ENCODE data around the gene HS3ST2.
"Not testable (repeated sequence)": the region's sequence is repeated elsewhere in the genome, so short reads cannot be mapped to it uniquely, and the experiment has no call there.

The HS3ST2 gene

GRCh38 chr16:22885951-22886350, 72.0 kb downstream of the HS3ST2 start:
- DNase-seq = no peak

- no peak for DNase-seq
These were observed 73.0 kb downstream of the HS3ST2 start for GRCh38 chr16:22886927-22887326.

- no peak for DNase-seq
These were observed 73.5 kb downstream of the HS3ST2 start for GRCh38 chr16:22887445-22887844.

- no peak for DNase-seq
These were observed 74.8 kb downstream of the HS3ST2 start for GRCh38 chr16:22888791-22889190.

GRCh38 chr16:22890976-22891375, 77.0 kb downstream of the HS3ST2 start:
- DNase-seq = no peak

GRCh38 chr16:22897184-22897583, 83.2 kb downstream of the HS3ST2 start:
- DNase-seq = no peak

GRCh38 chr16:22898131-22898530, 84.2 kb downstream of the HS3ST2 start:
- no peak for DNase-seq

- DNase-seq = peak; percentile 72
These were observed 84.9 kb downstream of the HS3ST2 start for GRCh38 chr16:22898874-22899348.

GRCh38 chr16:22899567-22899966, 85.6 kb downstream of the HS3ST2 start:
- not testable (repeated sequence) for DNase-seq

- DNase-seq = no peak
These were observed 86.9 kb downstream of the HS3ST2 start for GRCh38 chr16:22900863-22901262.

GRCh38 chr16:22901563-22901962, 87.6 kb downstream of the HS3ST2 start:
- no peak for DNase-seq

GRCh38 chr16:22903716-22904115, 89.8 kb downstream of the HS3ST2 start:
- DNase-seq = no peak

GRCh38 chr16:22912654-22913053, 98.7 kb downstream of the HS3ST2 start:
- DNase-seq = no peak

- DNase-seq = no peak
These were observed 101.0 kb downstream of the HS3ST2 start for GRCh38 chr16:22915003-22915402.

GRCh38 chr16:22923491-22923890, 109.5 kb downstream of the HS3ST2 start:
- no peak for DNase-seq

GRCh38 chr16:22924492-22924891, 110.5 kb downstream of the HS3ST2 start:
- no peak for DNase-seq

- no peak for DNase-seq
These were observed 112.3 kb downstream of the HS3ST2 start for GRCh38 chr16:22926105-22926751.

GRCh38 chr16:22927306-22927705, 113.3 kb downstream of the HS3ST2 start:
- DNase-seq = no peak

- DNase-seq = no peak
These were observed 115.0 kb downstream of the HS3ST2 start for GRCh38 chr16:22928882-22929435.

GRCh38 chr16:22929461-22929860, 115.5 kb downstream of the HS3ST2 start:
- DNase-seq = no peak

GRCh38 chr16:22932032-22932771, 118.2 kb downstream of the HS3ST2 start:
- no peak for DNase-seq

- no peak for DNase-seq
These were observed 119.2 kb downstream of the HS3ST2 start for GRCh38 chr16:22933173-22933572.

- DNase-seq = no peak
These were observed 120.8 kb downstream of the HS3ST2 start for GRCh38 chr16:22934786-22935185.

GRCh38 chr16:22937169-22937568, 123.2 kb downstream of the HS3ST2 start:
- no peak for DNase-seq

Measured in activated CD8-positive, alpha-beta memory T cell treated with anti-CD3 and anti-CD28 coated beads for 24 hours (primary cell).